Mesothelial cell of epicardium (in vitro differentiated cells): ENCODE measurements around the gene PTPRN2. TPM values are rescaled to one million over a fixed set of nuclear protein-coding genes. Genes with fewer than 3 reads are reported as not detected.

Experiments used
- DNase-seq, 2 experiments: peaks; one replicate each; pipeline ENCODE4 v3.0.0; 2021; ENCODE audit warnings: low spot score in 2 of 2; ENCODE audit not compliant: unreplicated experiment in 2 of 2
- H3K27ac Mint-ChIP-seq: 2 replicates; pipeline ENCODE4 v1.8.0; 2021; ENCODE audit warnings: mixed read lengths
- H3K27me3 Mint-ChIP-seq: 2 replicates; pipeline ENCODE4 v1.8.0; 2021; ENCODE audit warnings: low read depth, mixed read lengths
- H3K36me3 Mint-ChIP-seq: 2 replicates; pipeline ENCODE4 v1.8.0; 2021; ENCODE audit warnings: mixed read lengths
- H3K4me1 Mint-ChIP-seq: 2 replicates; pipeline ENCODE4 v1.8.0; 2021; ENCODE audit warnings: mixed read lengths
- H3K4me3 Mint-ChIP-seq: 2 replicates; pipeline ENCODE4 v1.8.0; 2021; ENCODE audit warnings: mild to moderate bottlenecking, moderate library complexity, mixed read lengths
- H3K9me3 Mint-ChIP-seq: 2 replicates; pipeline ENCODE4 v1.8.0; 2021; ENCODE audit warnings: mixed read lengths
- total RNA-seq: library from RNA; stranded (reverse); gene quantifications from 3 replicates; pipeline ENCODE4 v1.2.1, GENCODE V29; 2021
- TF ChIP-seq, protein P1 (sequence below): fragments of 200-600 bp; sonication (generic); IDR thresholded peaks from one replicate; pipeline ENCODE4 v1.5.0; 2021; ENCODE audit warnings: antibody characterized with exemption; ENCODE audit not compliant: unreplicated experiment

The PTPRN2 gene
- total RNA-seq, 1 donor from 2014 or later = 2.2 TPM

DNA sequence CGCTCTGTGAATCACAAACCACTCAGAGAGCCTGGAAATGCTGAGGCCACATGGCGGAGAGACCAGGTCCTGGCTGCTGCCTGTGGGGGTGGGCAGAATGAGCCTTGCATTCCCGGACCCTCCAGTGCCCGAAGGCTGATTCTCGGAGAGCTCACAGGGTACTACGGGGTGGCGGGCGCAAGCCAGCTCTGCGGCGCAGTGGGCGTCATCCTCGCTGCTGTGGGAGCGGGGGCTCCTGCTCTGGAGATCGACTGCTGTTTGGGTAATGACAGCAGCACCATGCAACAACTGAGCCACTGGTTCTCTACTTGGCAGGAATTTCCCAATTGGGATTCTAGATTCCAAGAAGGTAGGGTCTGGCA, 108.0 kb downstream of the PTPRN2 start:
- H3K27ac Mint-ChIP-seq = no peak overlapping the region
- no peak for DNase-seq
- TF ChIP-seq, protein P1, sequence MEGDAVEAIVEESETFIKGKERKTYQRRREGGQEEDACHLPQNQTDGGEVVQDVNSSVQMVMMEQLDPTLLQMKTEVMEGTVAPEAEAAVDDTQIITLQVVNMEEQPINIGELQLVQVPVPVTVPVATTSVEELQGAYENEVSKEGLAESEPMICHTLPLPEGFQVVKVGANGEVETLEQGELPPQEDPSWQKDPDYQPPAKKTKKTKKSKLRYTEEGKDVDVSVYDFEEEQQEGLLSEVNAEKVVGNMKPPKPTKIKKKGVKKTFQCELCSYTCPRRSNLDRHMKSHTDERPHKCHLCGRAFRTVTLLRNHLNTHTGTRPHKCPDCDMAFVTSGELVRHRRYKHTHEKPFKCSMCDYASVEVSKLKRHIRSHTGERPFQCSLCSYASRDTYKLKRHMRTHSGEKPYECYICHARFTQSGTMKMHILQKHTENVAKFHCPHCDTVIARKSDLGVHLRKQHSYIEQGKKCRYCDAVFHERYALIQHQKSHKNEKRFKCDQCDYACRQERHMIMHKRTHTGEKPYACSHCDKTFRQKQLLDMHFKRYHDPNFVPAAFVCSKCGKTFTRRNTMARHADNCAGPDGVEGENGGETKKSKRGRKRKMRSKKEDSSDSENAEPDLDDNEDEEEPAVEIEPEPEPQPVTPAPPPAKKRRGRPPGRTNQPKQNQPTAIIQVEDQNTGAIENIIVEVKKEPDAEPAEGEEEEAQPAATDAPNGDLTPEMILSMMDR = no peak
- no peak overlapping the region for H3K4me3 Mint-ChIP-seq
- H3K4me1 Mint-ChIP-seq = no peaks in the 10 kb centered on the region
- peaks cover 10% of the 10 kb centered on the region for H3K9me3 Mint-ChIP-seq
- no peaks in the 10 kb centered on the region for H3K36me3 Mint-ChIP-seq
- peaks cover 19% of the 10 kb centered on the region for H3K27me3 Mint-ChIP-seq

DNA sequence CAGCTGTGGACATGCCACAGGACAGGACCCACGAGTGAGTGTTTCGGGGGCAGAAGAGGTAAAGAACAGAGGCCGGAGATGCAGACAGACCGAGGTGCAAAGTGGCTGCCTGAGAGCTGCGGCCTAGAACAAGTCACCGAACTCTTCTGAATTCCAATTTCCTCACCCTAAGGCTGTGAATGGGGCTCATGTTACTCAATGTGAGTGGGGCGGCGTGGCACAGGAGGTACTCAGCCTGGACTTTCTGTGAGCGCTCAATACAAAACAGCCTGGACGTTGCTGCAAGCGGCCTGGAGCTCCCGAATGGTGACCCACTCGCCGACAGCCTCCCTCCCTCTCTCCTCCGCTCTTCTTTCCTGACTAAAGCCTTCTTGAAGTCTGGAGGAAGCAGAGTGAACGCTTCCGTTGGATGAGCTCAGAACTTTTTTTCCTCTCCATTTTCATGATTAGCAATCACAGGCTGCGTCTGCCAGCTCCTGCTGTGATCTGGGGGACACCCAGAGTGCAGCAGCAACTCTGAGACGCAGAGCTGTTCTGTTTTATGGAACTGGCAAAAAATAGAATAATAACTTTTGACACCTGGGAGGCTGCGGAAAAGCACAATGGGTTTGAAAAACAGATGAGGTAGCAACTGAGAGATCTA, 108.5 kb downstream of the PTPRN2 start:
- DNase-seq = no peak
- H3K36me3 Mint-ChIP-seq = no peaks in the 10 kb centered on the region
- no peaks in the 10 kb centered on the region for H3K4me1 Mint-ChIP-seq
- TF ChIP-seq, protein P1 = no peak
- H3K4me3 Mint-ChIP-seq = no peak overlapping the region
- peaks cover 19% of the 10 kb centered on the region for H3K27me3 Mint-ChIP-seq
- no peak overlapping the region for H3K27ac Mint-ChIP-seq
- peaks cover 10% of the 10 kb centered on the region for H3K9me3 Mint-ChIP-seq

DNA sequence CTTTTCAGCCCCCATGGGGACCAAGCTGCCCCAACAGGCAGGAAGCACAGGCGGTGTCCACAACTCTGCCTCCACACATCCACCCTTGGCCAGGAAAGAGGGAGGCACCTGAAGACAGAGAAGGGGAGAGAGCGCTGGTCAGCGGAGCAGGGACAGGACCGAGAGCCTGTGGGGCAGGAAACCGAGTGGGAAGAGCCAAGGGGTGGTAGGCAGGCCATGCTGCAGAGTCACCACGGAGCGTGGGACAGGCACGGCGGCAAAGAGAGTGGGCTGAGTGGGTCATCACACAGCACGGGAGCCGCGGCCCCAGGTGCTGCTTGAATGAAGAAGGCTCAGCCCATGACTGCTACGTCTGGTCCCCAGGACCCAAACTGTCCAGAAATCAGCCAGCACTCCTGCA, 109.8 kb downstream of the PTPRN2 start:
- H3K4me3 Mint-ChIP-seq = no peak overlapping the region

DNA sequence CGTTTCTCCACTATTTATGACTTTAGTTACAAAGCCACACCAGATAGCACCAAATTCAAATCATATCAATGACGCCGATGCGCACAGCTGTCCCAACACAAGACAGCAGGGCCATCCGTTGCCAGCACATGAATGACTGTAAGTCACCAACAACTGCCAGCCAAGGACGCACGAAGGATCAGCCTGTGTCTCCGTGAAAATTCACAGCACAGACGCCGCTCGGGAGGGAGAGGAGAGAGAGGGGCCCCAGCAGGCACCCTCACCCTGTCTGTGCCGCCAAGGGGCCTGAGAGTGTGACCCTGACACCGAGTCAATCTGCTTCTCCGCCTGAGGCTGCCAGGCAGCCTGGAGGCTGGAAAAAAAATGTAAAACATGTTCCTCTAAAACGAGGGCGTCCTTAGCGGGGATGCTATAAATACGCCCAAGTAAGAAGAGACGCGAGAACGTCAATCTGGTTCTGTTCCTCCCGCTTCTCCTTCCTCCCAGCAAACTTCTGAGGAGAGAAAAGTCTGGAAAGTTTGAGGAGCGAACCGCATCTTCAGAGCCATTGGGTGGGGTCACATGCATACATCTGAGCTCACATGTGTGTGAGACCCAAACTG, 111.2 kb downstream of the PTPRN2 start:
- peaks cover 5% of the 10 kb centered on the region for H3K9me3 Mint-ChIP-seq
- H3K4me3 Mint-ChIP-seq = no peak overlapping the region
- DNase-seq = no peak
- peaks cover 3% of the 10 kb centered on the region for H3K4me1 Mint-ChIP-seq
- TF ChIP-seq, protein P1 = no peak
- H3K27me3 Mint-ChIP-seq = peaks cover 23% of the 10 kb centered on the region
- no peaks in the 10 kb centered on the region for H3K36me3 Mint-ChIP-seq
- H3K27ac Mint-ChIP-seq = no peak overlapping the region

More for the DNA sequence above, 109.8 kb downstream of the PTPRN2 start:
- no peak for DNase-seq
- H3K4me1 Mint-ChIP-seq = peaks cover 3% of the 10 kb centered on the region
- H3K36me3 Mint-ChIP-seq = no peaks in the 10 kb centered on the region
- H3K27ac Mint-ChIP-seq = no peak overlapping the region
- TF ChIP-seq, protein P1 = no peak
- H3K27me3 Mint-ChIP-seq = peaks cover 21% of the 10 kb centered on the region
- peaks cover 10% of the 10 kb centered on the region for H3K9me3 Mint-ChIP-seq

DNA sequence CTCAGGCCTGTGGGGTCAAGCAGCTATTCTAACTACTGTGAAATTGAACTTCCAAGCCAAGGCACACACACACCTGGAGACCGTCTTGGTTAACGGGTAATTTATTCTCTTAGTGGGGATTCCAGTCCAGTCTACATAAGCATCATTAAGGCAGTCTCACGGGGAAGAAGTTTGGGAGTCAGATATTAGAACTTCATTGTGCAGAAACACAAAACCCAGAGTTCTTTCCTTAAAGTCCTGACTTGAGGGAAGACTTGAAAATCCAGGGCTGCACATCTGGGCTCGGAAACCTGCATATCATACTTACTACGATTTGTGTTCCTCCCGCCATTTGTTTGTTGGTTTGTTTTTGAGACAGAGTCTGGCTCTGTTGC, 112.0 kb downstream of the PTPRN2 start:
- TF ChIP-seq, protein P1 = no peak
- peaks cover 3% of the 10 kb centered on the region for H3K4me1 Mint-ChIP-seq
- no peak for DNase-seq

More for the DNA sequence above, 112.0 kb downstream of the PTPRN2 start:
- Mint-ChIP-seq H3K36me3 (no peaks in the 10 kb centered on the region), H3K27ac (no peak overlapping the region), H3K27me3 (peaks cover 23% of the 10 kb centered on the region), H3K9me3 (peaks cover 5% of the 10 kb centered on the region), H3K4me3 (no peak overlapping the region)
